ENCODE data around the gene INTS1.

DNA sequence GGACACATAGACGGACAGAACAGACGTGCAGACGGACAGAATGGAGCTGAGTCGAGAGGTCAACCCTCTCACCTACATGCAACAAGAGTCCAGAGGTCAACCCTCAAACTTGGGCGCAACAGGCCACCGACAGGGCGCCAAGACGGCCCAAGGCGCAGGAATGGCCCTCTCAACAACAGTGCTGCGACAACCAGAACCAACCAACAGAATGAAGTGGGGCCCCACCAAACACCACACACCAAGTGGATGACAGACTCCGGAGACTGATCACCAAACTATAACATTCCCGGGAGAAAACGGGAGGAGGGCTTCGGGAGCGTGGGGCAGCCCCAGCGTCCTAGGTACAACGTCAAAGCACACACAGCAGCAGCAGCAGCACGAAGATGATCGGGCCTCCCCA lies 13.4 kb downstream of the INTS1 start:
- TF ChIP-seq, protein P1, sequence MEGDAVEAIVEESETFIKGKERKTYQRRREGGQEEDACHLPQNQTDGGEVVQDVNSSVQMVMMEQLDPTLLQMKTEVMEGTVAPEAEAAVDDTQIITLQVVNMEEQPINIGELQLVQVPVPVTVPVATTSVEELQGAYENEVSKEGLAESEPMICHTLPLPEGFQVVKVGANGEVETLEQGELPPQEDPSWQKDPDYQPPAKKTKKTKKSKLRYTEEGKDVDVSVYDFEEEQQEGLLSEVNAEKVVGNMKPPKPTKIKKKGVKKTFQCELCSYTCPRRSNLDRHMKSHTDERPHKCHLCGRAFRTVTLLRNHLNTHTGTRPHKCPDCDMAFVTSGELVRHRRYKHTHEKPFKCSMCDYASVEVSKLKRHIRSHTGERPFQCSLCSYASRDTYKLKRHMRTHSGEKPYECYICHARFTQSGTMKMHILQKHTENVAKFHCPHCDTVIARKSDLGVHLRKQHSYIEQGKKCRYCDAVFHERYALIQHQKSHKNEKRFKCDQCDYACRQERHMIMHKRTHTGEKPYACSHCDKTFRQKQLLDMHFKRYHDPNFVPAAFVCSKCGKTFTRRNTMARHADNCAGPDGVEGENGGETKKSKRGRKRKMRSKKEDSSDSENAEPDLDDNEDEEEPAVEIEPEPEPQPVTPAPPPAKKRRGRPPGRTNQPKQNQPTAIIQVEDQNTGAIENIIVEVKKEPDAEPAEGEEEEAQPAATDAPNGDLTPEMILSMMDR (IDR thresholded peaks at IDR 0.05), result no peak
- TF ChIP-seq POLR2A (IDR thresholded peaks at IDR 0.05), result no peak
